Skeletal muscle satellite cell (primary cell): ENCODE results near the gene DCN.

Source experiments
- H3K27me3 ChIP-seq: 2 replicates; pipeline ENCODE4 v1.7.0; 2013; ENCODE audit warnings: low read length; ENCODE audit not compliant: control insufficient read depth, insufficient read depth
- H3K36me3 ChIP-seq: 2 replicates; pipeline ENCODE4 v1.7.0; 2013; ENCODE audit warnings: mild to moderate bottlenecking, control low read depth, low read length; ENCODE audit not compliant: insufficient read depth
- H3K4me1 ChIP-seq: 2 replicates; pipeline ENCODE4 v1.7.0; 2013; ENCODE audit warnings: low read length; ENCODE audit not compliant: control insufficient read depth, insufficient read depth
- H3K4me2 ChIP-seq: 2 replicates; pipeline ENCODE4 v1.7.0; 2013; ENCODE audit warnings: mild to moderate bottlenecking, low read length
- H3K4me3 ChIP-seq: 2 replicates; pipeline ENCODE4 v1.7.0; 2013; ENCODE audit warnings: low read length
- H3K9ac ChIP-seq: 2 replicates; pipeline ENCODE4 v1.7.0; 2013; ENCODE audit warnings: mild to moderate bottlenecking, low read depth, low read length, moderate library complexity
- H3K9me3 ChIP-seq: replicated peaks from 2 replicates; pipeline ENCODE4 v1.7.0; 2013; ENCODE audit warnings: mild to moderate bottlenecking, control low read depth, low read length

DCN gene

GRCh38 chr12:91186156-91186555 lies 3.5 kb upstream of the DCN start:
- no peaks in the 10 kb centered on the region for H3K36me3 ChIP-seq
- no peaks in the 10 kb centered on the region for H3K9me3 ChIP-seq
- no peaks in the 10 kb centered on the region for H3K27me3 ChIP-seq
- no peak overlapping the region for H3K4me3 ChIP-seq
- H3K9ac ChIP-seq, result no peak overlapping the region
- peaks cover 46% of the 10 kb centered on the region for H3K4me1 ChIP-seq
- no peak overlapping the region for H3K4me2 ChIP-seq

GRCh38 chr12:91185421-91185820 lies 2.8 kb upstream of the DCN start:
- no peak overlapping the region for H3K4me3 ChIP-seq
- H3K36me3 ChIP-seq, result no peaks in the 10 kb centered on the region
- peaks cover 48% of the 10 kb centered on the region for H3K4me1 ChIP-seq
- H3K9ac ChIP-seq, result no peak overlapping the region
- no peaks in the 10 kb centered on the region for H3K27me3 ChIP-seq
- no peak overlapping the region for H3K4me2 ChIP-seq
- no peaks in the 10 kb centered on the region for H3K9me3 ChIP-seq

- Histone ChIP-seq H3K36me3 (no peaks in the 10 kb centered on the region), H3K4me1 (peaks cover 48% of the 10 kb centered on the region), H3K9ac (peak overlapping the region; percentile 81), H3K9me3 (no peaks in the 10 kb centered on the region), H3K4me2 (peak overlapping the region; percentile 89), H3K4me3 (no peak overlapping the region), H3K27me3 (no peaks in the 10 kb centered on the region)
Observed at GRCh38 chr12:91183551-91183950, 934 bp upstream of the DCN start.

- peak overlapping the region; percentile 81 for H3K9ac ChIP-seq
- H3K9me3 ChIP-seq, result no peaks in the 10 kb centered on the region
- H3K36me3 ChIP-seq, result peaks cover 11% of the 10 kb centered on the region
- peaks cover 53% of the 10 kb centered on the region for H3K4me1 ChIP-seq
- H3K4me2 ChIP-seq, result peak overlapping the region; percentile 89
- H3K27me3 ChIP-seq, result no peaks in the 10 kb centered on the region
- peak overlapping the region; percentile 68 for H3K4me3 ChIP-seq
Observed at GRCh38 chr12:91180582-91181395, 1.8 kb downstream of the DCN start.

GRCh38 chr12:91179966-91180561 lies 2.6 kb downstream of the DCN start:
- Histone ChIP-seq H3K4me1 (peaks cover 53% of the 10 kb centered on the region), H3K4me3 (peak overlapping the region; percentile 68), H3K9ac (peak overlapping the region; percentile 81), H3K9me3 (no peaks in the 10 kb centered on the region), H3K36me3 (peaks cover 11% of the 10 kb centered on the region), H3K4me2 (peak overlapping the region; percentile 89), H3K27me3 (no peaks in the 10 kb centered on the region)

- H3K4me3 ChIP-seq, result peak overlapping the region; percentile 68
- H3K4me2 ChIP-seq, result peak overlapping the region; percentile 89
Observed at GRCh38 chr12:91179315-91179714, 3.3 kb downstream of the DCN start.

GRCh38 chr12:91178781-91179180 lies 3.8 kb downstream of the DCN start:
- Histone ChIP-seq H3K9ac (peak overlapping the region; percentile 81), H3K4me3 (peak overlapping the region; percentile 68)

More at GRCh38 chr12:91179315-91179714, 3.3 kb downstream of the DCN start:
- no peaks in the 10 kb centered on the region for H3K27me3 ChIP-seq
- peak overlapping the region; percentile 81 for H3K9ac ChIP-seq
- H3K36me3 ChIP-seq, result peaks cover 11% of the 10 kb centered on the region
- H3K4me1 ChIP-seq, result peaks cover 53% of the 10 kb centered on the region
- H3K9me3 ChIP-seq, result no peaks in the 10 kb centered on the region

GRCh38 chr12:91178139-91178561 lies 4.5 kb downstream of the DCN start:
- peak overlapping the region; percentile 81 for H3K9ac ChIP-seq
- no peaks in the 10 kb centered on the region for H3K27me3 ChIP-seq
- peak overlapping the region; percentile 68 for H3K4me3 ChIP-seq
- no peaks in the 10 kb centered on the region for H3K9me3 ChIP-seq
- H3K4me1 ChIP-seq, result peaks cover 42% of the 10 kb centered on the region
- H3K4me2 ChIP-seq, result peak overlapping the region; percentile 89
- H3K36me3 ChIP-seq, result peaks cover 11% of the 10 kb centered on the region

More at GRCh38 chr12:91178781-91179180, 3.8 kb downstream of the DCN start:
- peak overlapping the region; percentile 89 for H3K4me2 ChIP-seq
- peaks cover 11% of the 10 kb centered on the region for H3K36me3 ChIP-seq
- no peaks in the 10 kb centered on the region for H3K9me3 ChIP-seq
- H3K4me1 ChIP-seq, result peaks cover 47% of the 10 kb centered on the region
- no peaks in the 10 kb centered on the region for H3K27me3 ChIP-seq

GRCh38 chr12:91177381-91177780 lies 5.2 kb downstream of the DCN start:
- Histone ChIP-seq H3K4me3 (no peak overlapping the region), H3K4me2 (peak overlapping the region; percentile 89), H3K9me3 (no peaks in the 10 kb centered on the region), H3K27me3 (no peaks in the 10 kb centered on the region), H3K9ac (peak overlapping the region; percentile 81), H3K4me1 (peaks cover 36% of the 10 kb centered on the region), H3K36me3 (peaks cover 13% of the 10 kb centered on the region)

GRCh38 chr12:91176915-91177314 lies 5.7 kb downstream of the DCN start:
- no peak overlapping the region for H3K9ac ChIP-seq
- H3K4me1 ChIP-seq, result peaks cover 35% of the 10 kb centered on the region
- peaks cover 15% of the 10 kb centered on the region for H3K36me3 ChIP-seq
- H3K4me3 ChIP-seq, result no peak overlapping the region
- H3K4me2 ChIP-seq, result peak overlapping the region; percentile 89
- H3K9me3 ChIP-seq, result no peaks in the 10 kb centered on the region
- no peaks in the 10 kb centered on the region for H3K27me3 ChIP-seq

- H3K36me3 ChIP-seq, result peaks cover 15% of the 10 kb centered on the region
- no peak overlapping the region for H3K4me3 ChIP-seq
Observed at GRCh38 chr12:91176358-91176757, 6.3 kb downstream of the DCN start.

More at GRCh38 chr12:91176358-91176757, 6.3 kb downstream of the DCN start:
- Histone ChIP-seq H3K9me3 (no peaks in the 10 kb centered on the region), H3K9ac (no peak overlapping the region), H3K27me3 (no peaks in the 10 kb centered on the region), H3K4me1 (peaks cover 34% of the 10 kb centered on the region), H3K4me2 (peak overlapping the region; percentile 89)
